GM19193 (cell line): Measurements from ENCODE around the gene PRSS23.

Source experiments
- POLR2A ChIP-seq: IDR thresholded peaks from 4 replicates; pipeline ENCODE4 v1.6.1; 2011; ENCODE audit not compliant: insufficient read depth, insufficient read length; ENCODE audit errors: extremely low read depth

PRSS23 gene

DNA sequence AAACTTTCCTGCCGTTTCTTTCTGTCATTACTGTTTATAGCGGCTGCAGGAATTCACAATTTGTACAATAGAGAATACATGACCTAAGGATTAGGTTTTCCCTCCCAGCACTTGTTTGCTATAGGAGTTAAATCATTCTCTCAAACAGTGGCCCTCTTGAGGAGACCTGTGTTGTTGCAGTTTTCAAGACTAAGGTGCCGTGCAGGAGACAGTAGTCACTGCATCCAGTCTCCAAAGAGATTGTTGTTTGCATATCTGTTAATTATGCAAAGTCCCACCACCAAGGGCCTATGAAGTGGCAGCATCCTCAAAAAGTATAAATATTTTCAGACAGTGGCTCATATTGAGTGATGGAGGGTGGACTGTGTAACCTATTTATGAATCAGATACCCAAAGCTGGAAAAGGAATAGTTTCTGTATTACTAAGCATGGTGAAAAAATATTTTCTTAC lies 2.3 kb downstream of the PRSS23 start:
- no peak for TF ChIP-seq POLR2A

DNA sequence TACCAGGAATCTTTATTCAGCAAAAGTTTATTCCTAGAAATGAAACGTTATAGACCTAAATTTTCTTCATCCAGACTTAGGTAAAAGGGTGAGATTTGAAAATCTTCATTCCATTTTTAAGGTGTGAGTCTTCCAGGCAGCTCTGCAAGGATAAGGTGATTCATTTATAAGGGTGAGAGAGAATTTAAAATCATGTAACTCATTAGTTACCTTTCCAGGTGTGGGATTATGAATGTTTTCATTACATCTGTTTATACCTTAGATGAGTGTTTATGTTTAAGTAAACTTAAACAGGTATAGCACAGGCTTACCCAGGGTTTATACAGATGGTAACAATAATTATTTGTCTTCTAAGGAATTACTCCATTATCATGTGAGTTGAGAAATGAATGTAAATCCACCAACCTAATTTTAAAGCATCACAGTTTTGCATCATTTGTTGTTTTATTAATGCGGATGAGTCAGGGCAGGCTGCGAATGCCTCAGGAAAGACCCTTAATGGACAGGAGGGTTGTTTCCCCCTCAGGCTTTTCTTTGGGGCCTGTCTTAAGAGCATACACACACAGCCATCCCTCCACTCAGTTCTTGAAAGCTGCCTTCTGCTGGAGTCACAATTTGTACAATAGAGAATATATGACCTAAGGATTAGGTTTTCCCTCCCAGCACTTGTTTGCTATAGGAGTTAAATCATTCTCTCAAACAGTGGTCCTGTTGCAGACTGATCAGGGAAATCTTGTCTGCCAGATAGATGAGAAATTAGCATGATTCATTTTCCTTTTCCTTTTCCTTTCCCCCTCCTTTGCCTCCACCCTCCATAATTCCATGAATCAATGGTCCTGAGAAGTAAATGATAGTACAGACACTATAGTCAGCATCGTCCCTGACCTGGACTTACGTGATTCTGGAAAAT lies 3.0 kb downstream of the PRSS23 start:
- TF ChIP-seq POLR2A: no peak

DNA sequence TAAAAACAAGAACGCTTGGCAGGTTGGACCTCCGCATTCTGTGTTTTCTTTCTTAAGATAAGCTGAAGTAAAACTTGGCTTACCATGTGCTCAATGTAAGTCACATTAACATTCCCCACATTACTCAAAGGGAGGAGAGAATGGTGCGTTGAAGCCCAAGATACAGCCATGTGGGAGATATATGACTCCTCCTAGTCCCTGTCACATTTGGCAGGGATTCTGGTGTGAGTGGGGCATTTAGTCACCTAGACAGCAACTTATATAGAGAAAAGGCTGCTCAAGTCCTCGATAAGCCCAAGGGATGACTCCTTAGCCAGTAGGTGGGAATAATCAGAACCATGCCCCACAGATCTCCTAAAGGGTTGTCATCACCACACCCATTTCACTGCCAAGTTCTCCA lies 4.6 kb downstream of the PRSS23 start:
- TF ChIP-seq POLR2A: no peak

DNA sequence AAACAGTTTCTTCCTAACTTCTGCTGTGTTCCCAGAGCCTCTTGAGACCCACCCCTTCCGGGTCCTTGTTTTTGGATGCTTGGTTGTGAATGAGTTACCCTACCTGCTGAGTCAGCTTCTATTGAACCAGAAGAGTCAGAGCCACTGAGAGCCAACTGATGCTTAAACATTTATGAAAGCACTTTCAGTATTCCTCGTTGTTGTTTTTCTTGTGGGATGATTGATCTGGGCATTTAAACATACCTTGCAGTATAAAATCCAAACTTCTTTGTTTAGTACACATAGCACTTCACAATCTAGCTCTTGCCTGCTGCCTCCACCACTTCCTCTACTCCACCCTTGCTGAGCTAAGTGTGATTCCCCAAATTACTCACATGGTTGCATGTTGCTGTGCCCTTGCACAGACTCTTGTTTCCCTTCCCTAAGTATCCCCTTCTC lies 5.5 kb downstream of the PRSS23 start:
- no peak for TF ChIP-seq POLR2A

DNA sequence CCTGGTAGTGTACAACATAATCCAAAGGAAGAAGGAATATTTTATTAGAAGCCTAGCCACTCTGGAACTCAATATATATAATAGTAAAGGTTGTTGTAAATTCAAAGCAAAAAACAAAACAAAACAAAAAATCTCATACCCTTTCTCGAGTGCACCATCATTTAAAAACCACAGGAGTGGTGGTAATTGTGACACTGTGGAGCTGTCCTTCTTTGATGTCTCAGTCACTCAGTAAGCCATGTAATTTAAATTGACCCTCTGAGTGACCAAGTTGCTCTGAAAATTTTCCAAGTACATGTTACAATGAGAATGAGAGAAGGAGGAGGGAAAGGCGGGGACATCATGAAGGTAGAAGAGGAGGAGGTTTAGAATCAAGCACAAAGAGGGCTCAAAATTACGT lies 6.6 kb downstream of the PRSS23 start:
- TF ChIP-seq POLR2A: no peak

DNA sequence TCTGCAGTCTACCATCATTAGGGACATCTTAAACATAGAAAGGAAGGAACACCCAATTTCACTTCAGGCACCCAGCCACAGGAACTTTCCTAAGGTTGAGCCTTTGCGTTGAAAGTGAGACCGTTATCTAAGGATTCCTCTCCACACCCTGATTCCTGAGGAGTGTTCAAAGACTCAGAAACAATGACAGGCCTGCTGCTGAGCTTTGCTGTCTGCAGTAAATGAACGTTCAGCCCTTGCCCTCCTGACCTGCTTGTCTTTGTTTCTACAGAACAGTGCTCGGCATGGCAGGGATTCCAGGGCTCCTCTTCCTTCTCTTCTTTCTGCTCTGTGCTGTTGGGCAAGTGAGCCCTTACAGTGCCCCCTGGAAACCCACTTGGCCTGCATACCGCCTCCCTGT lies 7.0 kb downstream of the PRSS23 start:
- no peak for TF ChIP-seq POLR2A

DNA sequence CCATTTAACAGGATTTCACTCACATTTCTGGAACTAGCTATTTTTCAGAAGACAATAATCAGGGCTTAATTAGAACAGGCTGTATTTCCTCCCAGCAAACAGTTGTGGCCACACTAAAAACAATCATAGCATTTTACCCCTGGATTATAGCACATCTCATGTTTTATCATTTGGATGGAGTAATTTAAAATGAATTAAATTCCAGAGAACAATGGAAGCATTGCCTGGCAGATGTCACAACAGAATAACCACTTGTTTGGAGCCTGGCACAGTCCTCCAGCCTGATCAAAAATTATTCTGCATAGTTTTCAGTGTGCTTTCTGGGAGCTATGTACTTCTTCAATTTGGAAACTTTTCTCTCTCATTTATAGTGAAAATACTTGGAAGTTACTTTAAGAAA lies 9.2 kb downstream of the PRSS23 start:
- TF ChIP-seq POLR2A: no peak

DNA sequence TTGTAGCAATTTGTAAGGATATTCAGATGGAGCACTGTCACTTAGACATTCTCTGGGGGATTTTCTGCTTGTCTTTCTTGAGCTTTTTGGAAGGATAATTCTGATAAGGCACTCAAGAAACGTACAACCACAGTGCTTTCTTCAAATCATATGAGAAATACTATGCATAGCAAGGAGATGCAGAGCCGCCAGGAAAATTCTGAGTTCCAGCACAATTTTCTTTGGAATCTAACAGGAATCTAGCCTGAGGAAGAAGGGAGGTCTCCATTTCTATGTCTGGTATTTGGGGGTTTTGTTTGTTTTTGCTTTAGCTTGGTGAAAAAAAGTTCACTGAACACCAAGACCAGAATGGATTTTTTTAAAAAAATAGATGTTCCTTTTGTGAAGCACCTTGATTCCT lies 9.9 kb downstream of the PRSS23 start:
- TF ChIP-seq POLR2A: no peak

DNA sequence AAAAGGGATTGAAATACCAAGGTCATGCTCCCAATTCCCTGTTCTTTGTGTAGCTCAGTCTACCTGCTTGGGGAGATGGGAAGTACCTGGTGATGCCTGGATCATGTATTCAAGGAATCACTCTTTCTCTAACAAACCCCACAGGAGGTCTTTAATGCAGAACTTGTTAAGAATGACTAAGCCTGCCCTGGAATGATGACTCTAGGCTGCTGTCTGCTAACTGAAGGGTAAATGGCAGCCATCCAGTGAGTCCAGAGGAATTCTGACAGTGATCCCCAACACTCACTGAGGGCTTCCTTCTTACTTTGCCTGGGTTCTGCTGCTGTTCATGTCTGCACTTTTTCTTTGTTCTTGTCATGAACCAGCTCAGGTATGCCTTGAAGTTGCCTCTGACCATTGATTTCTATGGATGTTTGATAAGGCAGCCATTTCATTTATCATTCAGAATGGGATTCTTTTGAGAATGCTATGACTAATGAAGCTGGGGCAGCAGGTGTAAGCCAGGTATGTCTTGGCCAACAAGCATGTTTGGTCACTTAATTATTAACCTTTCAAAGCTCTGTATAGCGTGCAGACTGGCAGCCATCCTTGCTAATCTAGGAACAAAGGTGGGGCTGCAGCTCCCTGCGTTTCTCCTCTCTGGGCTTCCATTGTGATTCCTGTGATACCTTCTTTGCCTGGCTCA lies 11.4 kb downstream of the PRSS23 start:
- TF ChIP-seq POLR2A: no peak

DNA sequence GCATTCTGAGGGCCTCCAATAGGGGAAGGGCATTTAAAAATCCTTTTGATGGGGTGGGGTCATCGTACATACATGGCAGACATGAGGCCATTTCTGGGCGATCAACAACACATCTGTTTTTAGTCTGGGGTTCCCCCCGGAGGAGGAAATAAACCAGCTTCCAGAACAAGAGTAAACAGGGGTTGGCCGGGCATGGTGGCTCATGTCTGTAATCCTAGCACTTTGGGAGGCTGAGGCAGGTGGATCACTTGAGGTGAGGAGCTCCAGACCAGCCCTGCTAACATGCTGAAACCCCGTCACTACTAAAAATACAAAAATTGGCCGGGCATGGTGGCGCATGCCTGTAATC lies 12.0 kb downstream of the PRSS23 start:
- no peak for TF ChIP-seq POLR2A

DNA sequence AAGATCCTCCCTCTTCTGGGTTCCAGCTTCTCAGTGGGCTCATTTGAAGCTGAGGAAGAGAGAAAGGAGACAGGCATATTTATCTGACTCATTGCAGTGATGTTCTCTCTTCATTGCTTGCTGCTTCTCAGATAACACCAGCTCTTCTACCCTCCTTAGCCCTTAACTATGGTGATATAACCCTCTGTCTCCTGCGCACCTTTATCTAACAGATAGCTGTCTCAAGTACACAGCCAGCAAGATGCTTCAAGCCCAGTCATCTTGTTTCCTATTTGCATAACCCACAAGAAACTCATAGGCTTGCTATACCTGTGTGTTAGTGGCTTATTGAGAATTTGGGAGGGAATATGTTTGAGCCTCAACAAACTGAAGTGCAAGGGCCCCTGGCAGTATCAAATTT lies 12.6 kb downstream of the PRSS23 start:
- TF ChIP-seq POLR2A: no peak

DNA sequence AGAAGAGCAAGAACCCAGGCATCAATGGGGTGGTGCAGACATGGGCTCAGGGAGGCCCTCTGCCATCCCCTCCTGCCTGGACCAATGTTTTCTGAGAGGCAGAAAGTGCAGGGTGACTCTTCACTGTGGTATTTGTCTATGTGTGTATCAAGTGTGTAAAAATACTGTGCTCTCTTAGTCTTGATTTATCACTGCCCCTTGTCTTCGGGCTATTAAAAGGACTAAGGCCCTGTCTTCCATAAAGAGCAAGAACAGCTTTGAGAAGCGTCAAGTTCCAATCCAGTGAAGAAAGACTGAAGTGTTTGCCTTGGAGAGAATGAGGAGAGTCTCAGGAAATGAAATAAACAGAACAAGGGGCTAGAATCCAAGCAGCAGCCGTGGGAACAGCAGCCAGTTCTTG lies 14.4 kb downstream of the PRSS23 start:
- TF ChIP-seq POLR2A: no peak

DNA sequence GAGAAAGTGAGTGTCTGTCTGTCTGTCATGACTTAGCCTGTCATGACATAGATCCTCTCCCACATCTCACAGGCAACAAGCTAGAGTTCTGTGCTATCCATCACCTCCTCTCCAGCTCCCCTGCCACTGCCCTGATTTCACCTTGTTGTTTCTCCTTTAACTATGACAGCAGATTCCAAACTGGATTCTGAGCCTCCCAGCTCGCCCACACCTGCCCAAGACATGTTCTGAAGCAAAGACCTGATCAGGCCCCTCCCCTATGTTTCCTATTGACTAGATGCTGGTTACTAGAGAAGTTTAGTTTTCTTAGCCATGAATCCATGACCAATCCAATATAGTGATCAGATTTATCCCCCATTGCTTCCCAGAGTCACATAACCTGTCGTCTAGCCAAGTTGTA lies 15.4 kb downstream of the PRSS23 start:
- TF ChIP-seq POLR2A: no peak

DNA sequence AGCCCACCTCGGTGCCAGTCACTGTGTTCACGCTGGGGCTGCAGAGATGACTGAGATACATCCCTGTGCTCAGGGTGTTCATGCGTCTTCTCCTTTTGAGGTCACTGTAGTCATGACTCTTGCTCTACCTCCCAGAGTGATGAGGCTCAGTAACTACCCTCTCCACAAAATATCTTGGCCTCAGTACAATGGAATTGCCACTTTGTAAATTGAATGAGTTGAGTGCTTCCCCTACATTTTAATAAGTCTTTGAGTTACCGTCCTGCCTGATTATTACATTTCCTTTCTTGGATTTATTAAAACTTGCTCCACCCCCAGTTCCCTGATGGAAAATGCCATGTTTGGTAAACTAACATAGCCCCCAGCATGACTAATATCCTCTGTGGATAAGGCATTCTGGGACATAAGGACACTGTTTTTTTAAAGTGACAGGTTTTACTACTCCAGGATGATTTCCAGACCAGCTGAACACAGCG lies 15.9 kb downstream of the PRSS23 start:
- no peak for TF ChIP-seq POLR2A

DNA sequence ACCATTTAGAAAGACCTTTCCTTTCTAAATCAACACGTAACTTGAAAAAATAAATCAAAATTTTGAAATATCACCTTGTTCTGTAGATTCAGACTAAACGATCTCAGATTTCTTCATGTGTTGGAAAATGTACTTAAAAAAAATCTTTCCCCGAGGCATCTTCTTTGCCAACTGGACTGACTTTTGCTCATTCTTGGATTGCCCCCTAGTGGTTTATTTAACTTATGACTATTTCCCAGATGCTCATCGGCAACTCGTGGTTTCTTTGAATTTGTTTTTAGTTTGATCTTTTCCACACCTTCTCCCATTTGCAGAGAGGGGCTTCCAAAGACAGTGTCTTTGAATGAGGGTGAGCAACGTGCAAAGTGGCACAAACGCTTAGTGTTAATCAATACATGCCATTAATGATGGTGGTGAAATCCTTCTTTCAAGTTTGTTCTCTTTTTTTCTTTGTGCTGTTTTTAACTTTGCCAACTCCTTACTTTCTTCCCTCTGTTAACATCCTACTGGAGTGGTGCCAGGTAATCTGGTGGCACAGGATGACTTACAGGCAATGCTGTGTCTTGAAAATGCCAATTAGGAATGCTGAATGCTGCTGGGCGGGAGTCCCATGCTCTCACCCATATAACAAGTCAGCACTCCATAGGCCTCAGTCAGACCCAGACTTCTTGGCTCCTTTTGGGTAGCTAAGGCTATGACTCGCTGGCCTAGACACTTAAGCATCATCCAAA lies 18.3 kb downstream of the PRSS23 start:
- TF ChIP-seq POLR2A: no peak
